Activated T-cell treated with anti-CD3 and anti-CD28 coated beads, Interleukin-2, amount 50 U/mL, for 72 hours (primary cell): ENCODE measurements around the gene CABP1. TPM values are rescaled to one million over a fixed set of nuclear protein-coding genes. Genes with fewer than 3 reads are reported as not detected.
A peak's percentile ranks its signal among the peaks of the same experiment; 100 is the strongest.

Experiments used
- ATAC-seq, 2 donors: fragments of 150-1000 bp; cut with Tn5 transposase; replicated peaks in 1 of 2; 2 replicates each; pipeline ENCODE4 v1.10.0; 2021; ENCODE audit warnings: moderate library complexity in 2 of 2, mild to moderate bottlenecking in 1 of 2
- DNase-seq, 2 donors: peaks; one replicate each; pipeline ENCODE4 v3.0.0; 2021 to 2022; ENCODE audit warnings: mixed read lengths in 1 of 2
- H3K27ac Mint-ChIP-seq: one replicate; pipeline ENCODE4 v1.8.0; 2022; ENCODE audit warnings: mild to moderate bottlenecking, moderate library complexity, mixed read lengths
- H3K27me3 Mint-ChIP-seq: one replicate; pipeline ENCODE4 v1.8.0; 2022; ENCODE audit warnings: low read depth, mixed read lengths
- H3K36me3 Mint-ChIP-seq, 2 donors: one replicate each; pipeline ENCODE4 v1.8.0; 2022; ENCODE audit warnings: mixed read lengths in 2 of 2, mild to moderate bottlenecking in 1 of 2; ENCODE audit not compliant: insufficient read depth in 2 of 2
- H3K4me1 Mint-ChIP-seq: one replicate; pipeline ENCODE4 v1.8.0; 2022; ENCODE audit warnings: low read depth, mixed read lengths
- H3K4me3 Mint-ChIP-seq, 2 donors: one replicate each; pipeline ENCODE4 v1.8.0; 2022; ENCODE audit warnings: mild to moderate bottlenecking in 2 of 2, mixed read lengths in 2 of 2, moderate library complexity in 2 of 2
- H3K9me3 Mint-ChIP-seq, 2 donors: one replicate each; pipeline ENCODE4 v1.8.0; 2022; ENCODE audit warnings: mixed read lengths in 2 of 2
- total RNA-seq, 2 donors: library from RNA; stranded (reverse); gene quantifications; one replicate each; pipeline ENCODE4 v1.2.3, GENCODE V29; 2022

Gene CABP1
- total RNA-seq, 2 donors from 2014 or later, result 1.2 TPM; not detected in 1

- Mint-ChIP-seq H3K27ac (no peak overlapping the region), H3K36me3 (peaks cover 4 to 16% of the 10 kb centered on the region in 2 donors), H3K4me1 (no peaks in the 10 kb centered on the region), H3K9me3 (no peaks in the 10 kb centered on the region), H3K27me3 (no peaks in the 10 kb centered on the region), H3K4me3 (no peak overlapping the region)
- DNase-seq (no peak), ATAC-seq (no peak)
Measured at GRCh38 chr12:120699553-120699952, 59.1 kb downstream of the CABP1 start.

GRCh38 chr12:120700886-120701285 lies 60.5 kb downstream of the CABP1 start:
- no peaks in the 10 kb centered on the region for H3K27me3 Mint-ChIP-seq
- H3K36me3 Mint-ChIP-seq, result peaks cover 4 to 16% of the 10 kb centered on the region in 2 donors
- H3K9me3 Mint-ChIP-seq, result no peaks in the 10 kb centered on the region

GRCh38 chr12:120702637-120703036 lies 62.2 kb downstream of the CABP1 start:
- H3K36me3 Mint-ChIP-seq, result peaks cover 1 to 11% of the 10 kb centered on the region in 2 donors
- no peak overlapping the region for H3K4me3 Mint-ChIP-seq
- DNase-seq (no peak), ATAC-seq (no peak)
- no peaks in the 10 kb centered on the region for H3K4me1 Mint-ChIP-seq
- no peak overlapping the region for H3K27ac Mint-ChIP-seq
- H3K27me3 Mint-ChIP-seq, result no peaks in the 10 kb centered on the region
- no peaks in the 10 kb centered on the region for H3K9me3 Mint-ChIP-seq

More at GRCh38 chr12:120700886-120701285, 60.5 kb downstream of the CABP1 start:
- no peak overlapping the region for H3K27ac Mint-ChIP-seq
- no peaks in the 10 kb centered on the region for H3K4me1 Mint-ChIP-seq
- H3K4me3 Mint-ChIP-seq, result no peak overlapping the region
- no peak for ATAC-seq
- no peak for DNase-seq

- DNase-seq, result no peak
- no peak overlapping the region for H3K4me3 Mint-ChIP-seq
- no peak for ATAC-seq
- H3K27ac Mint-ChIP-seq, result no peak overlapping the region
- H3K27me3 Mint-ChIP-seq, result no peaks in the 10 kb centered on the region
- no peaks in the 10 kb centered on the region for H3K9me3 Mint-ChIP-seq
- no peaks in the 10 kb centered on the region for H3K4me1 Mint-ChIP-seq
- peaks cover 1 to 11% of the 10 kb centered on the region in 2 donors for H3K36me3 Mint-ChIP-seq
Measured at GRCh38 chr12:120703311-120703942, 63.0 kb downstream of the CABP1 start.

- Mint-ChIP-seq H3K27ac (no peak overlapping the region), H3K9me3 (no peaks in the 10 kb centered on the region), H3K36me3 (peaks cover 5 to 7% of the 10 kb centered on the region in 2 donors), H3K4me3 (no peak overlapping the region), H3K27me3 (no peaks in the 10 kb centered on the region), H3K4me1 (peaks cover 10% of the 10 kb centered on the region)
- DNase-seq, result no peak
- ATAC-seq, result no peak
Measured at GRCh38 chr12:120705618-120706017, 65.2 kb downstream of the CABP1 start.

- Mint-ChIP-seq H3K9me3 (no peaks in the 10 kb centered on the region), H3K27ac (no peak overlapping the region), H3K27me3 (no peaks in the 10 kb centered on the region), H3K4me1 (peaks cover 10% of the 10 kb centered on the region), H3K4me3 (no peak overlapping the region), H3K36me3 (peaks cover 3 to 5% of the 10 kb centered on the region in 2 donors)
- DNase-seq (no peak), ATAC-seq (no peak)
Measured at GRCh38 chr12:120706029-120706428, 65.6 kb downstream of the CABP1 start.

- ATAC-seq, result no peak
- Mint-ChIP-seq H3K4me3 (no peak overlapping the region), H3K9me3 (no peaks in the 10 kb centered on the region), H3K27me3 (no peaks in the 10 kb centered on the region), H3K4me1 (peaks cover 33% of the 10 kb centered on the region), H3K36me3 (peaks cover 3 to 4% of the 10 kb centered on the region in 2 donors), H3K27ac (no peak overlapping the region)
- no peak for DNase-seq
Measured at GRCh38 chr12:120708651-120709050, 68.2 kb downstream of the CABP1 start.

GRCh38 chr12:120710031-120710804 lies 69.8 kb downstream of the CABP1 start, which contains the start of gene UNC119B:
TSS of gene UNC119B (plus strand) at chr12:120710458. CDS start at chr12:120710475, 17 bp downstream.
- ATAC-seq (peak; percentile 85 to 87), DNase-seq (peak; percentile 82 to 84)
- Mint-ChIP-seq H3K36me3 (peaks cover 3 to 8% of the 10 kb centered on the region in 2 donors), H3K9me3 (no peaks in the 10 kb centered on the region), H3K27me3 (no peaks in the 10 kb centered on the region), H3K27ac (peak within 1 kb of the TSS; percentile 95), H3K4me1 (peaks cover 40% of the 10 kb centered on the region), H3K4me3 (peak within 1 kb of the TSS; percentile 82 to 89)

- DNase-seq, result peak; percentile 43 to 47
- Mint-ChIP-seq H3K4me3 (peak overlapping the region; percentile 82 to 89), H3K36me3 (peaks cover 3 to 8% of the 10 kb centered on the region in 2 donors), H3K27ac (peak overlapping the region; percentile 92), H3K4me1 (peaks cover 40% of the 10 kb centered on the region), H3K27me3 (no peaks in the 10 kb centered on the region), H3K9me3 (no peaks in the 10 kb centered on the region)
- ATAC-seq, result peak; percentile 41 to 48
Measured at GRCh38 chr12:120710805-120711296, 70.4 kb downstream of the CABP1 start.

- DNase-seq, result no peak
- Mint-ChIP-seq H3K9me3 (no peaks in the 10 kb centered on the region), H3K27ac (peak overlapping the region; percentile 92), H3K4me3 (peak overlapping the region; percentile 82 to 89), H3K4me1 (peaks cover 40% of the 10 kb centered on the region), H3K27me3 (no peaks in the 10 kb centered on the region), H3K36me3 (peaks cover 6 to 9% of the 10 kb centered on the region in 2 donors)
- ATAC-seq, result no peak
Measured at GRCh38 chr12:120711411-120711810, 71.0 kb downstream of the CABP1 start.

GRCh38 chr12:120712610-120713009 lies 72.2 kb downstream of the CABP1 start:
- ATAC-seq, result no peak
- Mint-ChIP-seq H3K4me3 (peak overlapping the region; percentile 82 to 89), H3K4me1 (peaks cover 40% of the 10 kb centered on the region), H3K27ac (no peak overlapping the region), H3K36me3 (peaks cover 7 to 12% of the 10 kb centered on the region in 2 donors), H3K27me3 (no peaks in the 10 kb centered on the region), H3K9me3 (no peaks in the 10 kb centered on the region)
- DNase-seq, result no peak

GRCh38 chr12:120713861-120714482 lies 73.5 kb downstream of the CABP1 start:
- Mint-ChIP-seq H3K4me1 (peaks cover 48% of the 10 kb centered on the region), H3K27ac (peak overlapping the region; percentile 90), H3K4me3 (peak overlapping the region; percentile 37 to 62), H3K27me3 (no peaks in the 10 kb centered on the region), H3K9me3 (no peaks in the 10 kb centered on the region), H3K36me3 (peaks cover 7 to 20% of the 10 kb centered on the region in 2 donors)
- ATAC-seq (peak; percentile 65), DNase-seq (peak; percentile 80 to 83)
